HG03571 (cell line): Measurements from ENCODE around the gene RPS6KB1.
"Not testable (repeated sequence)": the region's sequence is repeated elsewhere in the genome, so short reads cannot be mapped to it uniquely, and the experiment has no call there.

ENCODE experiments used
- ATAC-seq: cut with Tn5 transposase; IDR thresholded peaks from one replicate; pipeline ENCODE4 v1.9.1; 2021; ENCODE audit not compliant: unreplicated experiment

Gene RPS6KB1

DNA sequence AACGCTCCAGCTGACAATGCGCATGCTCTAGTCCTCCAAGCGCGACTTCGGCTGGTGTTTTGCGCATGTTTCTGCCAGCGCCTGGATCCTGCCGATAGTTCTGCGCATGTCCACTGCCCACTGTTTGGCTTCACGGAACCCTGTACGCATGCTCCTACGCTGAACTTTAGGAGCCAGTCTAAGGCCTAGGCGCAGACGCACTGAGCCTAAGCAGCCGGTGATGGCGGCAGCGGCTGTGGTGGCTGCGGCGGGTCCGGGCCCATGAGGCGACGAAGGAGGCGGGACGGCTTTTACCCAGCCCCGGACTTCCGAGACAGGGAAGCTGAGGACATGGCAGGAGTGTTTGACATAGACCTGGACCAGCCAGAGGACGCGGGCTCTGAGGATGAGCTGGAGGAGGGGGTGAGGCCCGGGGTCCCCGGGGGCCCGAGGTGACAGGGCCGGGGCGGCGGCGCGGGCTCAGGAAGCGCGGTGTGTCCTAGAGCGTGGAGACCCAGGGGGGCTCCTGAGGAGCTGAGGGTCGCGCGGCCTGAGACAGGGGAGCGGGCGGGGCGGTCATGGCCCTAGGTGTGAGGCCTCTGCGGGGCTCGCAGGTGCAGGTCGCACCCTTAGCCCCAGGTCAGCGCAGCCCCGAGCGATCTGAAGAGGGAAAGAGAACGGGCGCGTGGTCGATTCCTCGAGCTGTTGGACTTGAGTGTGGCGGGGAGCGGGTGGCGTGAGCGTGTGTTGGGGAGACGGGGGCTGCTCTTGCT, at the start of gene RPS6KB1, which contains the start of gene TUBD1:
TSS of gene RPS6KB1 (plus strand) at position 198 of the 752 bp plus-strand sequence. CDS start at position 262, 64 bp downstream.
TSS of gene TUBD1 (minus strand) at position 20 of the 752 bp plus-strand sequence. CDS start 1,941 bp downstream, outside the sequence.
- peak; percentile 82 for ATAC-seq

DNA sequence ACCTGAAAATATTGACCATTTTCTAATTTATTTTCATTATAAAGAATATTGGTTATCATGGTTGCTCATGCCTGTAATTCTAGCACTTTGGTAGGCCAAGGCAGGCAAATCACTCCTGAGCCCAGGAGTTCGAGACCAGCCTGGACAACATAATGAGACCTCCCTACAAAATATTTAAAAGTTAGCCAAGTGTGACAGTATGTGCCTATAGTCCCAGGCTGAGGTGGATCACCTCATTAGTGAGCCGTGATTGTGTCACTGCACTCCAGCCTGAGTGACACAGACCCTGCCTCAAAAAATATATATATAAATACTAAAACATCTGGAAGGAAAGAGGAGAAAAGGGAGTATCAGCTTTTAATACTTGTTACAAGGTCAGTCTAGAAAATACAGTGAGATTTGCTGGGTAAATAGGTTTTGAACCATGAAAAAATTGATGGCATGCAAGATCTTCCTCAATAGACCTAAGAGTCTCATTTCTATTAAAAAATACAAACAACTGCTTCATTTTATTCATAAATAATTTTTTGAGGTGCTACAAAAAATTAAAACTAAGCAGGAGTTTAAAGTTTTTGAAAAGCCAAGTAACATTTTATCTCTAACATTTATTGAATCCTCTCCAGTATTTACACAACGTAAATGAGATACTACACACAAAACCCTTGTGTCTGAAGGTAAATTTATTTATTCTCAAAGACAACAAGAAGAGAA, 47.9 kb upstream of the RPS6KB1 start:
- ATAC-seq, result no peak

DNA sequence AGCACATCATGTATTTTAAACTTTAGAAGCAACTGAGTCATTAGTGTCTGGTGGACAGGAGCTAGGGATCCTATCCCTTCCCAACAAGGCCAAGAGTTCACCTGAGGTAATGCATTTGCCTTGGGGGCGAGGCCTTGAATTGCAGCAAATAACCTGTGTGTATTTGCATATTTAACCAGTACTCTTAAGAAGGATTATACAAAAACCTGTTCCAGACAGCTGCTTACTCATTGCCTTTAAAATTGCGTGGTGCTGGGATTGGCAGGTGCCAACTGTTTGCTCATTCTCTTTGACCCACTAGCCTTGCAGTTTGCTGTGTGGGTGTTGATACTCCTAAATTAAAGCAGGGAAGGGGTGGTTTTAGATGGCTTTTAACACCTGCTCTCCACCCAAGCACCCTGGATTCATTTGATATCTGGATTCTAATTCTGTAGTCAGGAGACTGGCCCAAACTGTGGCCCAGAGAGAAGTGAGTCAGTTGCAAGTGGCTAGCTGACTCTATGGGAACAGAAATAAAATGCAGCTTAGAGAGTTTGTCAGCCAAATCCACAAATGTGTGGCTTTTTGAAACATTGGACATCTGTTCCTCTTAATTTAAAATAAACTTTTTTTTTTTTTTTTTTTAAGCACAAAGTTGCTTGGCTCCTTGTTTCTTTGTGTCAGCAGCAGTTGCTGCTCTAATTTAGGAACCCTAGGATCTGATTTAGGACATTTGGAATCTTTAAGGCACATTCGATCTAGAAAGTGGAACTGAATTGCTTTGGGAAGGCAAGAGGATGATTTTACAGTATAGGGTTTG, 47.1 kb upstream of the RPS6KB1 start:
- ATAC-seq, result no peak

DNA sequence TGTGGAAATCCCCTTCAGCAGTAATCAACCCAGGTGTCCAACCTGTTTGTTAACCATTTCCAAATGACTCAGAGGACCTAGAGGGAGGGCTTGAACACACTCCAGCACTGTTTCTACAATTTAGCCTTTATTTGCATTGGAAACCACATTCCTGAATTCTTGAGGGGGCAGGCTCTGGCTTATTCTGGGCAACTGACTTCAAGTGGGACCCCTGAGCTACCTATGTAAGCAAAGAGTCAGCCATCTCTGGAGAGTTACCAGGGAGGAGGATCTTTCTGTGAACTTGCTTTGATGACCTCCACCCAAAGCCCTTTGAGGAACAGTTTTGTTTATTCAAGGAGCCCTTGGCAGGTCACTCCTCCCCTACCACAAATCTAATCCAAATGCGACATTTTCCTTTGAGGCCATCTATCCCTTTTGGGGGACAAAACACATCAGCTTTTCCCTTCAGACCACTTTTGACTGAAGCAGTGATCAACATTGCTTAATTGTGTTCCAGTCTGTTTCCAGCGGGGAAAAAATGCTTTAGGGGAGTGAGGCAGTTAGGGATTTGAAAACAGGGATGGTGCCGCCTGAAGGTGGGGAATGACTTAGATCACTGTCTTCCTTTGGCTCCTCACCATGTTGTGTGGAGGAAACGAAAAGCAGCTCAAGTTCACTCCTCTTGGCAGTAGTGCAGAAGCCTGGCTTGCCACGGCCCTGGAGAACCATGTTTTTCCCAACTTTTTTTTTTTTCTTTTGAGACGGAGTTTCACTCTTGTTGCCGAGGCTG, 46.3 kb upstream of the RPS6KB1 start:
- no peak for ATAC-seq

DNA sequence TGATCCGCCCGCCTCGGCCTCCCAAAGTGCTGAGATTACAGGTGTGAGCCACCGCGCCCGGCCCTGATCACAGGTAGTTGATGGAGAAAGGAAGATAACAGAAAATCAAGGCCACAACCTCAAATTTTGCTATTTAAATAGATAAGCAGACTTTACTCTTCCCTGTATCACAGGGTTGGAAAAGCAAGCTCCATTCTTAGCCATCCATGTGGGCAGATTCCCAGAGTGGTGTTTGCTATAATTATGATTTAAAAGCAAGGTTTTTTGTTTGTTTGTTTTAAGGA, 44.6 kb upstream of the RPS6KB1 start:
- ATAC-seq, result no peak

DNA sequence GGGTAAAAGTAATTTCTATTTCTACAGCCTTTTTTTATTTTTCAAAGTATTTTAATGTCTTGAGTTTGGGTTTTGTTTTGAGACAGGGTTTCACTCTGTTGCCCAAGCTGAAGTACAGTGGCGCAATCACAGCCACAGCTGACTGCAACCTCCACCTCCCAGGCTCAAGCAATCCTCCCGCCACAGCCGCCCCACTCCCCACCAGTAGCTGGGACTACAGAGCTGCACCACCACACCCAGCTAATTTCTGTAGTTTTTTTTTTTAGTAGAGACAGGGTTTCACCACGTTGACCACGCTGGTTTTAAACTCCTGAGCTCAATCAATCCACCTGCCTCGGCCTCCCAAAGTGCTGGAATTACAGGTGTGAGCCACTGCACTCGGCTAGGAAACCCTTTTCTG, 44.1 kb upstream of the RPS6KB1 start:
- ATAC-seq, result no peak

DNA sequence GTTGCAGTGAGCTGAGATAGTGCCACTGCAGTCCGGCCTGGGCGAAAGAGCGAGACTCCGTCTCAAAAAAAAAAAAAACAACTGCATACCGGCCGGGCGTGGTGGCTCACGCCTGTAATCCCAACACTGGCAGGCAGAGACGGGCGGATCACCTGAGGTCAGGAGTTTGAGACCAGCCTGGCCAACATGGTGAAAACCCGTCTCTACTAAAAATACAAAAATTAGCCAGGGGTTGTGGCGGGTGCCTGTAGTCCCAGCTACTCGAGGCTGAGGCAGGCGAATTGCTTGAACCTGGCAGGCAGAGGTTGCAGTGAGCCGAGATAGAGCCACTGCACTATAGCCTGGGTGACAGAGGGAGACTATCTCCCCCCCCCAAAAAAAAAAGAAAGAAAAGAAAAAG, 42.6 kb upstream of the RPS6KB1 start:
- not testable (repeated sequence) for ATAC-seq

DNA sequence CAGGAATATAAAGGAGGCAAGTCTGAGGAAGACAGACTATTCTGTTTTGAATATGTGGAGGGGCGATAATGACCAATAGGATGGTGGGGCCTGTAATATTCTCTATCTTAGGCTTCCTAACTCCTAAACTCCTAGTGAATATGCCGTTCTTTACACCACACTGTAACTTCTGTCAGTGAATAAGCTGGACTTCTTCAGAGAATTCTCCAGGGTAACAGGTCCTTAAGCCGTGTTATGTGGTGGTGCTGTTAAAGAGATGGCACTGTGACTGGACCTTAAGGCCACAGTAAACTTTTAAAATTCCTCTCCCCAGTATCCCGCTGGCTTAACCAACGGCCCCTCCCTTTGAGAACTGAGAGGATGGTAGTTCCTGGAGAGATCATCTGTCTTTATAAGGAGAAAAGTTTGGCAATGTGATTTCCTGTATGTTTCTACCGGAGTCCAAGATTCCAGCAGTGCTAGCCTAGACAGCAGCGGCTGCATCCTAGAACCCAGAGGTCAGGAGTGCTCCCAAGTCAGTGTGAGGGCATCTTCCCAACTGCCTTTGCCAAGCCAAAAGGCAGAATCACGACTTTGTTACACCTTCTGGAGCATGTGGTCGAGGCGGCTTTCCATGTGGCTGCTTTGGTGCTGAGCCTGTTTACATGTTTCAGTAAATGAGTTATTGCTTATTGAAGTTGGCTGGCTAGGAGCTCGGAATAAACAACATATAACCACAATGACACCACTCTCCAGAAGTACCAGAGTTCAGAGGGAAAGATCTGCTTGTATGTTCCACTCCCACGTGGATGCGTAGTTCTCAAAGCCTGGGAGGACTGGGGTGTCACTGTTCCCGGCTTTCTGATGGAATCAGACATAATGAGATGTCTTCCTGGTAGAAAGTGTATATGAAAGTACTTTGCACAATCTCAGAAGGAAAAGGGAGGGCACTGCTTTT, 41.2 kb upstream of the RPS6KB1 start:
- ATAC-seq, result no peak

DNA sequence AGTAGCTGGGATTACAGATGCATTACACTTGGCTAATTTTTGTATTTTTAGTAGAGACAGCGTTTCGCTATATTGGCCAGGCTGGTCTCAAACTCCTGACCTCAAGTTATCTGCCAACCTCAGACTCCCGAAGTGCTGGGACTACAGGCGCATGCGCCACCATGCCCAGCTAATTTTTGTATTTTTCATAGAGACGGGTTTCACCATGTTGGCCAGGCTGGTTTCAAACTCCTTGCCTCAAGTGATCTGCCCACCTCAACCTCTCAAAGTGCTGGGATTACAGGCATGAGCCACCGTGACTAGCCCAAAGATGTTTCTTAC, 40.1 kb upstream of the RPS6KB1 start:
- not testable (repeated sequence) for ATAC-seq

DNA sequence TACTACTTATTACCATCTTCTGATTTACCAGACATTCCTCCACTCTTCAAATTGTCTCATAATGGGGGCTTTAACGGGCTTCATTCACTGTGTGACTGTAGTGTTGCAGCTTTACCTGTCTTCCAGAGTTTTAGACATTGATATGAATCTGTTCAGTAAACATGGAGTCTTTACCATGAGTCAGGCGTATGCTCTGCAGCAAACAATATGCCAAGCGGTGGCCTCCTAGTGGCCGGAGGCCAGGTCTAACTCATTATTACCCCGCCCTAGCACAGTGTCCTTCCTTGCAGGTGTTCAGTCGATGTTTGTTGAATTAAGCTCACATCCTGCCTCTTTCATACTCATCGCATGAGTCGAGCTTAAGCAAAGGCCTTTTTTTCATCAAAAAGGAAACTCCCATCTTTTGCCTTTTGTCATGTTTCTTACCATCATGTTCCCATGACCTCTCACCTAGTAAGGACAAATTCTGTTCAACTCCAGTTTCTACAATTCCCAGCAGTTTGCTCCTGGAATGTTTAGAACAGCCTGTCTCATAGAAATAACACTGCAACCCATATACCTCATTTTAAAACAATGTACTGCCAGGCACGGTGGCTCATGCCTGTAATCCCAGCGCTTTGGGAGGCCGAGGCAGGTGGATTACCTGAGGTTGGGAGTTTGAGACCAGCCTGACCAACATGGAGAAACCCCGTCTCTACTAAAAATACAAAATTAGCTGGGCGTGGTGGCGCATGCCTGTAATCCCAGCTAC, 39.6 kb upstream of the RPS6KB1 start:
- ATAC-seq, result no peak

DNA sequence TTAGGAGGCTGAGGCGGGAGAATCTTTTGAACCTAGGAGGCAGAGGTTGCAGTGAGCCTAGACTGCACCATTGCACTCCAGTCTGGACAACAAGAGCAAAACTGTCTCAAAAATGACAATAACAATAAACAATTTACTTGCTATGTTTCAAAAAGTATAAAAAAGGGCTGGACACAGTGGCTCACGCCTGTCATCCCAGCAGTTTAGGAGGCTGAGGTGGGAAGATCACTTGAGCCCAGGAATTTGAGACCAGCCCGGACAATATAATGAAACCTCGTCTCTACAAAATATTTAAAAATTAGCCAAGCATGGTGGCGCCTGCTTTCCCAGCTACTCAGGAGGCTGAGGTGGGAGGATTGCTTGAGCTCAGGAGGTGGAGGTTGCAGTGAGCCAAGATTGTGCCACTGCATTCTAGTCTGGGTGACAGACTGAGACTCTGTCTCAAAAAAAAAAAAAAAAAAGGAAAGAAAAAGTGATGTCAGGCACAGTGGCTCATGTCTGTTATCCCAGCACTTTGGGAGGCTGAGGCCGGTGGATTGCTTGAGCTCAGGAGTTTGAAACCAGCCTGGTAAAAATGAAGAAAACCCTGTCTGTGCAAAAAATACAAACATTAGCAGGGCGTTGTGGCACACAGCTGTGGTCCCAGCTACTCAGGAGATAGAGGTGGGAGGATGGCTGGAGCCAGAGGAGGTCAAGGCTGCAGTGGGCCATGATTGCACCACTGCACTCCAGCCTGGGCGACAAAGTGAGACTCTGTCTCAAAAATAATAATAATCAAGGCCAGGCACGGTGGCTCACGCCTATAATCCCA, 38.8 kb upstream of the RPS6KB1 start:
- not testable (repeated sequence) for ATAC-seq

DNA sequence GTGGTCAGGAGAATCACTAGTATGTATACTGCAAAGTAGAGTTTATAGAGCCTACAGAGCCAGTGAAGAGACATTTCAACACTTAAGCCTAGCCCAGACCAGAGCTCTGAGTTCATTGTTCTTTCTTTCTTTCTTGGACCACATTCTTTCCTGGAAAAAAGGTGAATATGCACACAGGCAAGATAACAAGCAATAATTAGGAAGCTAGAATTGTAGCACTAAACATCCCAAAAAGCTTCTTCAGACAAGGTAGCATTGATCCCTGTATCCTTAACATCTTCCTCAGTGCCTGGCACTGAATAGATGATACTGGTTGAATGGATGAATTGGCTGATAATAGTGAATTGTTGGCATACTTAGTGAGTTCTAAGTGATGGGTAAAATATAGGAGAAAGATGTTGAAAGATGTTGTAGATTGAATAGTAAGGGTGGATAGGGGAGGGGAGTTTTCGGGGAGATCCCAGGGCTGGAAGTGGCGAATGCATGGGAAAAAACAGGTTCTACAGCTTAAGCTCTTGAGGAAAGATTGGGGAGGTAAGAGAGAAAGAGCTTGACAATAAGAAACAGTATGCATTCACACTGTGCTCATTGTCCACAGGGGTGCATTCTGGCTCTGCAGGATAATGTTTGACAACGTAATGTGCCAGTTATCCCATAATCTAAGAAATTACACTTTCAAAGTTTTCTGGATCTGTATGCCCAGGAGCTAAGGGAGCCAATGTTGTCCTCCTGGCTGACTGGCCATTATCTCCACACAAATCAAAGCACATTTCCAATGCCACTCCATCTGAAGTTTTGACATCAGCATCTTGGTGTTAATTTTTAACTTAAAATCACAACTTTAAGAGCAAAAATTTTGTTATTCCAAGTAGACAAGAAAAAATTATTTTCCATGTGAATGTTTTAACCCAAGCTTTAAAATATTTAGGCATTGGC, 35.8 kb upstream of the RPS6KB1 start:
- ATAC-seq, result no peak

DNA sequence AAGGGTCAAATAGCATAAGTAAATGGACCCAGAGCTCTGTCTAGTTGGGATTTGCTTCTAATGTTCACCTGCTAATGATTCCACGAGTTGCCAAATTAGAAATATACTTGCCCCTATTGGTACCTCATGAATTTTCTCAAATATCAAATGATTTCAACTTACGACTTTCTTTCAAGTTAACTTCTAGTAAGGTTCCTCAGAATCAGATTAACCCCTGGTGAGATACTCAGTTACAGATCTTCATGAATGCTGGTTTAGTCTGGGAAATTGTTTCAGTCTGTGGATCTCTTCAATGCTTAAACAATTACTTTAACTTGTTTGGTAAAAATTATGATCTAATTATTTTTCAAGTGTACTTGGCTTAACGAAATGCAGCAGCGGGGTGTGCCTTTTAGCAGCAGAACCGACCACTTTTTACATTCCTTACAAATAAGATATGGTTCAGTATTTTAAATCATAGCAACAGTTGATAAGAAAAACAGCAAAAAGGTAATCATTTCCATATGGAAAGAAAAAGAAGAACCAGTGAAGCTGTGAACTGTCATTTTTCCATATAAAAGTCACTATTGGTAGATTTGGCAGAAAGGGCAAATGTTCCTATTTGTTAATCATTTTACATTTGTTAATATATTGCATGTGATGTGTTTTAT, 34.6 kb upstream of the RPS6KB1 start:
- ATAC-seq, result no peak

DNA sequence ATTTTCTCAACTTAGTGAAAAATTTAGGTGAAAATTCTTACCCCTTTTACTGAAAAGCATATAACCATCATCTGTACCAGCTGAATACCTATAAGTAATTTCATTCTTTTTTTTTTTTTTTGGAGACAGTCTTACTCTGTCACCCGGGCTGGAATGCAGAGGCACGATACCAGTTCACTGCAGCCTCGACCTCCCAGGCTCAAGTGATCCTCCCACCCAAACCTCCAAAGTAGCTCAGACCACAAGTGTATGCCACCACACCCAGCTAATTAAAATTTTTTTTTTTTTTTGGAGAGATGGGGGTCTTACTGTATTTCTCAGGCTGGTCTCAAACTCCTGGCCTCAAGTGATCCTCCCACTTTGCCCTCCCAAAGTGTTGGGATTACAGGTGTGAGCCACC, 34.0 kb upstream of the RPS6KB1 start:
- no peak for ATAC-seq

DNA sequence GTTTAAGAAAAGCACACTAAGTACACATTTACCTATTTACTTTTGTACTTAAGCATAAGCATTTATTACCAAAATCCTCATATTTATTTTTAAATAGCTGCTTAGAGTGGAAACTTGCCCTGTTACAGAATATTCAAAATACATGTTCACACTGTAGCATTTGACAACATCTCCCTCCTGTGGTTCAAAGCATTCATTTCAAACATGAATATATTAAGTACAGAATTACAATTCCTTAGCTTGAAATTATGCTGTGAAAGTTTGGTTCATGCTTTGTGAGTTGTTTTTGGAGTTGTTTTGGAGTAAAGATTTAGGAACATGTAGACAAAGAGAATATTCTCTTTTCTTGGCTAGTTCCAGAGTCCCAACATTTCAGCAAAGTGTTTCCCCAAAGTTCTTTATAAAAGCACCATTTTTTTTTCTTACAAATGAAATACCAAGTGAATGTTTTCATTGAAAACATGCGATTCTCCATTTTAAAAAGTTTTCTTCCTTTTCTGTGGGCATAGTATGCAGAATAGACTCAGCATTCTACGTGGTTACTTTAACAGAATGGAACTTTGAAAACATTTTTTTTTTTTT, 33.4 kb upstream of the RPS6KB1 start:
- no peak for ATAC-seq

DNA sequence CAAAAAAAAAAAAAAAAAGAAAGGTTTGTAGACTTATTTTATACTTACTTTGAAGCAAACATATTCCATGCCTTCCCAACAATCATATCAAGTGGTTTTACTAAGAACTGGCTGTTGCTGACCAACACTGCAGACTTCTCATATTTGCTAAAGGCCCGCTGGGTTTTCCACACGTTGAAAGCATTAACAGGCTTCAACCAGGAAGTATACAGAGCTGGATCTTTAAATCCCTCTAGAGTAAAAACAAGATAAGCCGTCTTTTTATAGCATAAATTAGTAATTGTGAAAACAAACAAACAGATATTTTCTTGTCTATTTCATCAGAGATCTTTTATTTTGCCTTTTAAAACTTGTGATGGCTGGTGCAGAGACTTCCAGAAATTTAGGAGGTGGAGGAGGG, 29.3 kb upstream of the RPS6KB1 start:
- no peak for ATAC-seq

DNA sequence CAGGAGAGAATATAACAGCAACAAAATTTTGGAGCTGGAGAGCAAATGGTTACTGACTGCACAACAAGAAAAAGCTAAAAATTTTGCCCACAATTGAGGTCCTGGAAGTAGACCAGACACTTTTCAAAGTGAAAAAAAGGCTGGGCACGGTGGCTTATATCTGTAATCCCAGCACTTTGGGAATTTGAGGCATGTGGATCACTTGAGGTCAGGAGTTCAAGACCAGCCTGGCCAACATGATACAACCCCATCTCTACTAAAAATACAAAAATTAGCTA, 23.0 kb upstream of the RPS6KB1 start:
- ATAC-seq, result no peak
